Activated CD8-positive, alpha-beta T cell treated with anti-CD3 and anti-CD28 coated beads, Interleukin-2, amount 10 ng/mL, durations not matched to agents 7 days and 5 days (primary cell): Measurements from ENCODE around the gene NDUFS8. TPM values are rescaled to one million over a fixed set of nuclear protein-coding genes. Genes with fewer than 3 reads are reported as not detected.

Source experiments
- ATAC-seq: fragments of 150-1000 bp; cut with Tn5 transposase; one replicate; pipeline ENCODE4 v1.10.0; 2021; ENCODE audit warnings: moderate library complexity
- CTCF ChIA-PET: fragments of 350-600 bp; sonication (Branson Sonifier 250); formaldehyde crosslinking; loops from one replicate; lab custom pipeline; 2021; ENCODE audit warnings: antibody characterized with exemption; lab: Charles Lee
- POLR2A ChIA-PET: fragments of 350-600 bp; sonication (Branson Sonifier 250); formaldehyde crosslinking; loops from one replicate; lab custom pipeline; 2021; ENCODE audit warnings: antibody characterized with exemption; lab: Charles Lee
- DNase-seq: peaks from one replicate; pipeline ENCODE4 v3.0.0-alpha.2; 2020
- H3K27ac Mint-ChIP-seq: one replicate; pipeline ENCODE4 v1.8.0; 2021; ENCODE audit warnings: mild to moderate bottlenecking, mixed read lengths
- H3K27me3 Mint-ChIP-seq: one replicate; pipeline ENCODE4 v1.8.0; 2021; ENCODE audit warnings: low read depth, mixed read lengths
- H3K36me3 Mint-ChIP-seq: one replicate; pipeline ENCODE4 v1.8.0; 2021; ENCODE audit warnings: low read depth, mixed read lengths
- H3K4me1 Mint-ChIP-seq: one replicate; pipeline ENCODE4 v1.8.0; 2021; ENCODE audit warnings: low read depth, mixed read lengths
- H3K4me3 Mint-ChIP-seq: one replicate; pipeline ENCODE4 v1.8.0; 2021; ENCODE audit warnings: mild to moderate bottlenecking, mixed read lengths
- H3K9me3 Mint-ChIP-seq: one replicate; pipeline ENCODE4 v1.8.0; 2022; ENCODE audit warnings: mixed read lengths; ENCODE audit not compliant: insufficient read depth
- total RNA-seq, 2 experiments: library from RNA; stranded (reverse); gene quantifications; one replicate each; pipeline ENCODE4 v1.2.3, GENCODE V29; 2021

NDUFS8 gene
- total RNA-seq, 2 experiments from 2014 or later: 146 to 163 TPM

GRCh38 chr11:68050371-68050841 lies 19.9 kb downstream of the NDUFS8 start:
- Mint-ChIP-seq H3K4me1 (peaks cover 2% of the 10 kb centered on the region), H3K27ac (no peak overlapping the region), H3K27me3 (no peaks in the 10 kb centered on the region), H3K36me3 (peaks cover 39% of the 10 kb centered on the region), H3K9me3 (no peaks in the 10 kb centered on the region), H3K4me3 (no peak overlapping the region)
- DNase-seq: no peak
- POLR2A ChIA-PET: no interaction called here
- no peak for ATAC-seq
- CTCF ChIA-PET: no interaction called here

- H3K4me1 Mint-ChIP-seq: peaks cover 2% of the 10 kb centered on the region
- ChIA-PET POLR2A (interaction anchor here (0.7 to 3.1 kb wide), 3 partner anchors 10 to 455 kb away, joined by 3 to 17 read pairs (median 3); no protein-coding TSS in a partner anchor), CTCF (interaction anchor here (1.5 kb wide), 1 partner anchor 48 kb away, joined by 3 read pairs; no protein-coding TSS in a partner anchor)
- no peak for DNase-seq
- H3K27me3 Mint-ChIP-seq: no peaks in the 10 kb centered on the region
- H3K27ac Mint-ChIP-seq: peak overlapping the region; percentile 57
- no peak overlapping the region for H3K4me3 Mint-ChIP-seq
- no peaks in the 10 kb centered on the region for H3K9me3 Mint-ChIP-seq
- no peak for ATAC-seq
- peaks cover 34% of the 10 kb centered on the region for H3K36me3 Mint-ChIP-seq
Measured at GRCh38 chr11:68051191-68052136, 21.0 kb downstream of the NDUFS8 start.

- ChIA-PET CTCF (interaction anchor here (1.5 kb wide), 1 partner anchor 47 kb away, joined by 3 read pairs; no protein-coding TSS in a partner anchor), POLR2A (interaction anchor here (0.7 to 3.1 kb wide), 3 partner anchors 11 to 455 kb away, joined by 3 to 17 read pairs (median 3); no protein-coding TSS in a partner anchor)
- no peaks in the 10 kb centered on the region for H3K27me3 Mint-ChIP-seq
- DNase-seq (no peak), ATAC-seq (no peak)
- no peaks in the 10 kb centered on the region for H3K4me1 Mint-ChIP-seq
- no peak overlapping the region for H3K4me3 Mint-ChIP-seq
- peak overlapping the region; percentile 57 for H3K27ac Mint-ChIP-seq
- H3K9me3 Mint-ChIP-seq: no peaks in the 10 kb centered on the region
- peaks cover 32% of the 10 kb centered on the region for H3K36me3 Mint-ChIP-seq
Measured at GRCh38 chr11:68052137-68052873, 21.8 kb downstream of the NDUFS8 start.

GRCh38 chr11:68053117-68053516 lies 22.6 kb downstream of the NDUFS8 start:
- ChIA-PET POLR2A (interaction anchor here (3.1 kb wide), 1 partner anchor 12 kb away, joined by 17 read pairs; no protein-coding TSS in a partner anchor), CTCF (interaction anchor here (1.5 kb wide), 1 partner anchor 46 kb away, joined by 3 read pairs; no protein-coding TSS in a partner anchor)
- Mint-ChIP-seq H3K36me3 (peaks cover 32% of the 10 kb centered on the region), H3K4me1 (no peaks in the 10 kb centered on the region), H3K27me3 (no peaks in the 10 kb centered on the region), H3K9me3 (no peaks in the 10 kb centered on the region), H3K4me3 (no peak overlapping the region), H3K27ac (peak overlapping the region; percentile 39)
- ATAC-seq: no peak
- DNase-seq: no peak

GRCh38 chr11:68053981-68054812 lies 23.7 kb downstream of the NDUFS8 start:
- H3K4me3 Mint-ChIP-seq: no peak overlapping the region
- ChIA-PET POLR2A (interaction anchor here (3.1 kb wide), 1 partner anchor 13 kb away, joined by 17 read pairs; no protein-coding TSS in a partner anchor), CTCF (no interaction called here)
- no peaks in the 10 kb centered on the region for H3K4me1 Mint-ChIP-seq
- no peak overlapping the region for H3K27ac Mint-ChIP-seq
- H3K36me3 Mint-ChIP-seq: peaks cover 30% of the 10 kb centered on the region
- H3K9me3 Mint-ChIP-seq: no peaks in the 10 kb centered on the region
- no peak for DNase-seq
- ATAC-seq: no peak
- H3K27me3 Mint-ChIP-seq: no peaks in the 10 kb centered on the region

- Mint-ChIP-seq H3K36me3 (peaks cover 25% of the 10 kb centered on the region), H3K4me1 (no peaks in the 10 kb centered on the region), H3K27ac (no peak overlapping the region), H3K4me3 (no peak overlapping the region), H3K27me3 (no peaks in the 10 kb centered on the region), H3K9me3 (no peaks in the 10 kb centered on the region)
- CTCF ChIA-PET: no interaction called here
- ATAC-seq (no peak), DNase-seq (no peak)
- POLR2A ChIA-PET: interaction anchor here (0.9 kb wide), 1 partner anchor 16 kb away, joined by 3 read pairs; no protein-coding TSS in a partner anchor
Measured at GRCh38 chr11:68056317-68057285, 26.1 kb downstream of the NDUFS8 start.

- Mint-ChIP-seq H3K9me3 (no peaks in the 10 kb centered on the region), H3K4me1 (no peaks in the 10 kb centered on the region), H3K27ac (no peak overlapping the region), H3K36me3 (peaks cover 19% of the 10 kb centered on the region), H3K4me3 (no peak overlapping the region), H3K27me3 (no peaks in the 10 kb centered on the region)
- CTCF ChIA-PET: no interaction called here
- POLR2A ChIA-PET: no interaction called here
- ATAC-seq: no peak
- no peak for DNase-seq
Measured at GRCh38 chr11:68057807-68058206, 27.3 kb downstream of the NDUFS8 start.

- CTCF ChIA-PET: interaction anchor here (0.8 kb wide), 1 partner anchor 11 kb away, joined by 3 read pairs; no protein-coding TSS in a partner anchor
- DNase-seq (no peak), ATAC-seq (no peak)
- peaks cover 22% of the 10 kb centered on the region for H3K36me3 Mint-ChIP-seq
- no peak overlapping the region for H3K27ac Mint-ChIP-seq
- H3K9me3 Mint-ChIP-seq: no peaks in the 10 kb centered on the region
- H3K4me1 Mint-ChIP-seq: no peaks in the 10 kb centered on the region
- no peak overlapping the region for H3K4me3 Mint-ChIP-seq
- POLR2A ChIA-PET: no interaction called here
- H3K27me3 Mint-ChIP-seq: no peaks in the 10 kb centered on the region
Measured at GRCh38 chr11:68061508-68061907, 31.0 kb downstream of the NDUFS8 start.

GRCh38 chr11:68064926-68065325 lies 34.4 kb downstream of the NDUFS8 start:
- no peak for ATAC-seq
- H3K4me3 Mint-ChIP-seq: no peak overlapping the region
- CTCF ChIA-PET: no interaction called here
- POLR2A ChIA-PET: no interaction called here
- no peak overlapping the region for H3K27ac Mint-ChIP-seq
- no peaks in the 10 kb centered on the region for H3K4me1 Mint-ChIP-seq
- no peaks in the 10 kb centered on the region for H3K9me3 Mint-ChIP-seq
- no peaks in the 10 kb centered on the region for H3K27me3 Mint-ChIP-seq
- H3K36me3 Mint-ChIP-seq: peaks cover 26% of the 10 kb centered on the region
- no peak for DNase-seq

GRCh38 chr11:68065841-68066240 lies 35.4 kb downstream of the NDUFS8 start:
- ChIA-PET CTCF (no interaction called here), POLR2A (no interaction called here)
- Mint-ChIP-seq H3K36me3 (peaks cover 30% of the 10 kb centered on the region), H3K9me3 (no peaks in the 10 kb centered on the region), H3K4me3 (no peak overlapping the region), H3K27me3 (no peaks in the 10 kb centered on the region), H3K4me1 (no peaks in the 10 kb centered on the region), H3K27ac (no peak overlapping the region)
- ATAC-seq (no peak), DNase-seq (no peak)
